ENCODE measurements around the gene SNX13.

The SNX13 gene, protein sequence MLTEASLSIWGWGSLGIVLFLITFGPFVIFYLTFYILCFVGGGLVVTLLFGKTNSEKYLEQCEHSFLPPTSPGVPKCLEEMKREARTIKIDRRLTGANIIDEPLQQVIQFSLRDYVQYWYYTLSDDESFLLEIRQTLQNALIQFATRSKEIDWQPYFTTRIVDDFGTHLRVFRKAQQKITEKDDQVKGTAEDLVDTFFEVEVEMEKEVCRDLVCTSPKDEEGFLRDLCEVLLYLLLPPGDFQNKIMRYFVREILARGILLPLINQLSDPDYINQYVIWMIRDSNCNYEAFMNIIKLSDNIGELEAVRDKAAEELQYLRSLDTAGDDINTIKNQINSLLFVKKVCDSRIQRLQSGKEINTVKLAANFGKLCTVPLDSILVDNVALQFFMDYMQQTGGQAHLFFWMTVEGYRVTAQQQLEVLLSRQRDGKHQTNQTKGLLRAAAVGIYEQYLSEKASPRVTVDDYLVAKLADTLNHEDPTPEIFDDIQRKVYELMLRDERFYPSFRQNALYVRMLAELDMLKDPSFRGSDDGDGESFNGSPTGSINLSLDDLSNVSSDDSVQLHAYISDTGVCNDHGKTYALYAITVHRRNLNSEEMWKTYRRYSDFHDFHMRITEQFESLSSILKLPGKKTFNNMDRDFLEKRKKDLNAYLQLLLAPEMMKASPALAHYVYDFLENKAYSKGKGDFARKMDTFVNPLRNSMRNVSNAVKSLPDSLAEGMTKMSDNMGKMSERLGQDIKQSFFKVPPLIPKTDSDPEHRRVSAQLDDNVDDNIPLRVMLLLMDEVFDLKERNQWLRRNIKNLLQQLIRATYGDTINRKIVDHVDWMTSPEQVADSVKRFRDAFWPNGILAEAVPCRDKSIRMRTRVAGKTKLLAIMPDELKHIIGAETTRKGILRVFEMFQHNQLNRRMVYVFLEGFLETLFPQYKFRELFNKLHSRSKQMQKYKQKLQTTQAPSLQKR

DNA sequence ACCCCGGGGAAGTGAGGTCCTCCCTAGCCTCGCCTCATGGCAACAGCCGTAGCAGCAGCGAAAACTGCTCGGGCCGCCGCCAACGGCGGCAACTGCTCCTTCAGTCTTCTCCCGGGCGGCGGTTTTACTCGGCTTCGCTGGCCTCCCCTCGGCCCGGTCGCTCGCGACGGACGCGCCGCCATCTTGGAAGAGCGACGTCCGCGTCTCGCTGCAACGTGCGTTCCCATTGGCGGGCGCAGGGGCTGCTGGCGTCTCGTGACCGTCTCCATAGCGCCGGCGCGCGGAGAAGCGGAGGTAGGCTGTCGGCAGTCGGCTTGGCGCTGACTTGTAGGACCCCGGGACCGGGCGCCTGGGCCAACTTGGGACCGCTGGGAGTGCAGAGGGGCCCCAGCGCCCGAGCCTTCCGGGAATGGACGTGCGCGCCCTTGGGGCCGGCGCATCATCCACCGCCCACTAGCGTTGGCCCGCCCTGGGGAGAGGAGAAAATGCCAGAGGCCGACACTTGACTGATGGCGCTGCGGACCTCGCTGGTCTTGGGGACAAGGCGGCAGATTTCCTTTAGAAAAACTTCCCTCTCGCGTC lies at the start of gene SNX13:
SNX13 (minus strand) TSS at position 193 of the 582 bp plus-strand sequence. CDS start 199 bp downstream, outside the sequence.
- peak; percentile 95 for DNase-seq (ENCODE audit: low spot score)

DNA sequence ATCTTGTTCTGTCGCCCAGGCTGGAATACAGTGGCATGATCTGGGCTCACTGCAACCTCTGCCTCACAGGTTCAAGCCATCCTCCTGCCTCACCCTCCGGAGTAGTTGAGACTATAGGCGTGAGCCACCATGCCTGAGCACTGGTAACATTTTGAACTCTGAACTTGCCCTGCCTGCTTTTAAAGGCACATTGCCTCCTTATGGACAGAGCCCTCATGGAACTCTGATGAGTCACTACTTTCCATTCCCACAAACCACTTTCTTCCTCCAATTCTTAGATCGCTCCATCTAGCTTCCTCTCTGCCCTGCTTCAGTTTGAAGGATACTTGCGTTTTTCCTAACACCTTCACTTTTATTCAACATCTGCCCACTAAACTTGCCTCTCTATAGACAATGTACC lies 49.3 kb upstream of the SNX13 start:
- DNase-seq (ENCODE audit: low spot score), result peak; percentile 22

DNA sequence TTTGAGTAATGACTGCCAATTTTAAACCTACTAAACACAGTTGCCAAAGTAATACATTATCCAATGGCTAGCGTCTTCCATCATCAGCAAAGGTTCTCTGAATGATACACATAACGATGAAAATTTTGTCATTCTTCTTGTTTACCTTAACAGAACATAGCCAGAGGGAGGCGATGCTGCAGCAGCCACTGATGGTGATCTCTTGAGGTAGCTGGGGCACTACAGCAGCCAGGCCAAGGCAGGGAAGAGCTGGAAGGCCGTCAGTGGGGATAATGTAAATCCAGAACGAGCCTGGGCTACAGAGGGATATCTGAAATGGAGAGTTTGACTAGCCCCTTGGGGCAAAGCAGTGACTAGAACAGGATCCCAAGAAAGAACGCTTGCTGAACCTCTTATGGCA lies 48.6 kb upstream of the SNX13 start:
- DNase-seq (ENCODE audit: low spot score), result no peak

DNA sequence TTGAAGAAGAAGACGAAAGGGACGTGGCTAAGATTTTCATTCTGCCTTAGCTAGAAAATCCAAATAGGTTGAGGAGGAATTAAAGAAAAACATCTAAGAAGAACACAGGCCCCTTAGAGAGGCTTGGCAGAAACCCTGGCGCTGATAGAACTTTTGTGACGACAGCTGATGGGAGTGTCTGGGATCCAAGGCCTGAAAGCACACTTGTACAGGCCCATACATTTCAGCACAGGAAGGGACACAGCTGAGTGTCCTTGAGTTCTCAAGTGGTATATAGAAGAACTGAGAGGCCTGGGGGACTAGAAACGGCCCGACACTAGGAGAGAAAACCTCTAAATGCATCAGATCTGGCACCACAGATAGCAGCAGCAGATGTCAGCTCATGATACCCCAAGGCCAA lies 47.8 kb upstream of the SNX13 start:
- DNase-seq (ENCODE audit: low spot score), result no peak

DNA sequence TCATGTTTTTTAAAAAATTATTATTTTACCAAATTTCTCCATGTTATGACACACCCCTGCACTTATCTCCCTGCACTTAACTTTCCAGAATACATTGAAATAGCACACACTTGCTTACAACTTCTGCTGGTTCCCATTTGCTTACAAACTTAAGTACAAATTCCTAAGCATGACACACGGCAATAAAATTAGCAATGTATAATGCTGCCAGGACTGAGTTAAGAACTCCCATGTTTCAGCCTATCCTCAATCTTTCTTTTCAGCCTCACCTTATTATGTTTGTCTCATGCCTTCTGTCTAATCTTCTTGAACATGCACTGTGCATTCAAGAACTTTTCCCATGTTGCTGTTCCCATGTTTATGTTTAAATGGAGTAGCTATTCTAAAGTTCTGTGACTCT lies 46.6 kb upstream of the SNX13 start:
- peak; percentile 62 for DNase-seq (ENCODE audit: low spot score)

DNA sequence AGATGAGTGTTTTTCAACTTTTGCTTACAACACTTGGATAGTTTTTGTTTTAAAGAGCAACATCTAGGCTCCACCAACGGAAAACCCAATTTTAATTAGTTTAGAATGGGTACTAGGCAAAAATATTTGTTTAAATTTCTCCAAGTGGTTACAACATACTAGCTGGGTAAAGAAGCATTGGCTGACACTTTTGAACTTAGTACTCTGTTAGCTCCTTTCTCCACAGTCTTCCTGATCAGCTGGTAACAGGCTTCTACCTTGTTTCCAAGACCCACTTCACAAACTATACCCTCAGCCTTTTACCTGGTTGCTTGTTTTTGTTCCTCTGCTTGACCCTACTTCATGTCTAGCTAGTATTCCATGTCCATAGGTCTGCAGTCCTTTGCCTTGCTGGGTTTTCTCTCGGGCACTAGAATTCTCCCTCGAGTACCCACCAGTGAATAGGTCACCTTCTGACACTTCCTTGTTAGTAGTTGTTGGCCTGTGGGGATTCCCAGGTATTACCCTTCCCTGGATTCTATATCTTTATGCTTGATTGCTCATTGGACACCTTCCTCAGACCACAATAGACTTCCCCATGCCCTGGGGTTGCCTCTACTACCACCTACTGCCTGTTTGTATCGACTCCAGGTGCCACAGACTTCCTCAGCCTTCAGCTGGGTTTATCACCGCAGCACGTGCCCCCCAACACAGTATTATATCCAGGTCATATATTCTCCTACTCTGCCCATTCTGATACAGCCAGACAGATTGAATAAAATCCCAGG lies 45.4 kb upstream of the SNX13 start:
- DNase-seq (ENCODE audit: low spot score), result no peak

DNA sequence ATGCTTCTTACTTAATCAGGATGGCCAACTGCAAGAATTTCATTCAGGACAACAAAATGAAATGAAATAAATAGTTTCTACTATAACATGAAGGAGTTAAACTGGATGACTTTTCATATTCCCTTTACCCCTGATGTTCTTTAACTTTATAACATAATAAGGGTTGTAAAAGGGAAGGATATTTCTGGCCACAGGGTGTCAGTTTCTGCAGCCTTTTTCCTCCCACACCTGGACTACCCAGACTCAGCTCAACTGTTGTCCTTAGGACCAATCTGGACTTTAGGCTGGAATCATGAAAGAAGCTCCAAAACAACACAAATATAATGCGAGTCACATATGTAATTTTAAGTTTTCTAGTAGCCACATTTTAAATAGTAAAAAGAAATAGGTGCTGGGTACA lies 44.0 kb upstream of the SNX13 start:
- DNase-seq (ENCODE audit: low spot score), result no peak

DNA sequence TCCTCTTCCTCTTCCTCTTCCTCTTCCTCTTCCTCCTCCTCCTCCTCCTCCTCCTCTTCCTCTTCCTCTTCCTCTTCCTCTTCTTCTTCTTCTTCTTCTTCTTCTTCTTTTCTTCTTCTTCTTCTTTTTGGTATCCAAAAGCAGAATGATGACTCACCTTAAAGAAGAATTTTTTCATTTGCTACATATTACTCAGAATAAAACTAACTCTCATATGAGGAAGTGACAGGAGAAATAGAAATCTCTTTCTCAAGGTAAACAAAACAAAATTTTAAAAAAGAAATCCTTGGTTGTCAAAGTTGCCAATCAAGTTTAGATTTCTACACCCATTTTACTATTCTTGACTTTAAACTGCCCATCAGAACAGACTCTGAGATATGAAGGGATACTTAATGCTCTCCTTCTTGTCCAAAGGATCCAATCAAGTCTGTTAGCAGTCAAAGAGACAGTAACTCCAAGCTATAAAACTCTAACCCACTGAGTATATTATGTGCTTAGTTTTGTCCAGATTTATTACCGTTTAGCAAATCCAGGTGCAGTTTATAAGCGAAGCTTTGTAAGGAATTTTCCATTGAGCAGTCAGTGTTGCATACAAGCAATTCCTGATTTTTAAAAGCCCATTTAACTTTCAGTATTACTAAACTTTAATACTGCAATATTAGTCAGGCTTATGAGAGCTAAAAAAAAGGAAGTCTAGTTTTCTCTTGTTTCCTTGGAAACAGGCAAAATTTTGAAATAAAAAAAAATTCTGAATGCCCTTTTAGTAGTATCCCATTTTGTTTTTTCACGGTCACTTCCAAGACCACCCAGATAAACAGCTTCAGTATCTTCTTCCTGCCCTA lies 43.1 kb upstream of the SNX13 start:
- DNase-seq (ENCODE audit: low spot score), result no peak

DNA sequence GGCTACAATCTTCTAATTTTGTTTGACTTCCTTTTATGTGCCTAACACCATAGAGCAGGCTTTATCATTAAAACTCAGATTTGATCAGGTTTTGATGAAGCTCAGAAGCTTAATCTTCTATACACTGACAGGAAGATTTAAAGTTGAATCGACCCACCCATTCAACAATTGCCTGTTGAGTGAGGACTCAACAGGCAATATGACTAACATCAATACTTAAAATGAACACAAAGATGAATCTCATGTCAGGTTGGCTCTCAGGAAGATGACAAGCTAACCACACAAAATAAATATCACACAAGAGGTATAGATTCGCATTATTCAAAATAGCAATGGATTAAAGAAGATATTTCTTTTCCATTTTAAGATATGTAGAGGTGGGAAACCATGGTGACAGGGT lies 36.7 kb upstream of the SNX13 start:
- no peak for DNase-seq (ENCODE audit: low spot score)

DNA sequence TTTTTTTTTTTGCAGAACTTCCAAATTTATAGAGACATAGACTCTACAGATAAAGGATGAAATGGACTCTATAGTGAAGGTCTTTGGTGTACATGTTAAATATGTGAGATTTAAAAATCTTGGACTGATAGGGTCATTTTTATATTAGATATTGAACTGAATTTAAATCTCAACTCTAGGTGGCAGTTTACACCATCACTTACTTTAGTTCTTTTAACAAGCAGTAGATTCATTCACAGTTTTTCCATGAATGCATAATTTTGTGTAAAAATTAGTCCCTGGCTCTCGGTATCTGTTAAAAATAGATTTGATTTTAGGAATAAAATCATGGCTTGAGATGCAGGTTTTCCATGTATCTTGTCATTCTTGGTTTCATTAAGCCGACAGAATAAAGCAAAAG lies 31.1 kb upstream of the SNX13 start:
- DNase-seq (ENCODE audit: low spot score), result peak; percentile 5

DNA sequence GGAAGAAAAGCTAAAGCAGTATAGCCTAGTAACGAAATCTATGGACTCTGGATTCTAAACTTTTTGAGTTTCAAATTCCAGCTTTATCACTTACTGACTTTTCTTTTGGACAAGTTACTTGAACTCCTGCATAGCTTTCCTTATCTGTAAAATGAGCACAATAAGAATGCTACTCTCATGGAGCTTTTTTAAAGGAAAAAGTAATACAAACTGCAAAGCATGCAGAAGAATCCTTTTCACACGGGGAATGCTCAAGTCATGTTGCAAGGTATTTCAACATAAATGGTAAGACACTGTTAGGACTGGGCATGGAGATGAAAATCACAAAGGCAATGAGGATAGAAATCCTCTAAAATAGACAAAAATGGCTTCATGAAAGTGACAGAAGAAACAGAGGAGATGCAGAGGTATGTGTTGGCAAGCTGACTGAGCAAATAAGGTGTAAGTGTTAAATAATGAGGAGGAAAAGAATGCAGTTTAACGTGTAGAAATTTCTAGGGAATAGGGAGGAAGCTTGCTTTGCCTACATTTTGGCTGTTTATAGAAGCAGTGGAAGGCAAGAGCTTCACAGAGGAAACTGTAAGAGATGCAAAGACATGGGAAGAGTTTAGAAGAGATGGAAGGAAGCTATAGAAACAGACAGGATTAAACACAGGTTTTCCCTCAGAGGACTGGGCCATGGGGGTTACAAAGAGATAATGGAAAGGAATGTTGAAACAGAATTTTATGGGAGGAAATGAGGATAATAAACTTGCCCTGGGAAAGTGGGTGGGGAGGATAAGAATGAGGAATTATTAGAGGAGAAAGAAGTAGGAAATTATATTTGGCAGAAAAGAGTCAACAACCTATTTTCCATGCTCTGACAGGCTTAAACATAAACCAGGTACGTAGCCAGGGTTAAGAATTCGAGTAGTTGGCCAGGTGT lies 28.8 kb upstream of the SNX13 start:
- DNase-seq (ENCODE audit: low spot score), result no peak

DNA sequence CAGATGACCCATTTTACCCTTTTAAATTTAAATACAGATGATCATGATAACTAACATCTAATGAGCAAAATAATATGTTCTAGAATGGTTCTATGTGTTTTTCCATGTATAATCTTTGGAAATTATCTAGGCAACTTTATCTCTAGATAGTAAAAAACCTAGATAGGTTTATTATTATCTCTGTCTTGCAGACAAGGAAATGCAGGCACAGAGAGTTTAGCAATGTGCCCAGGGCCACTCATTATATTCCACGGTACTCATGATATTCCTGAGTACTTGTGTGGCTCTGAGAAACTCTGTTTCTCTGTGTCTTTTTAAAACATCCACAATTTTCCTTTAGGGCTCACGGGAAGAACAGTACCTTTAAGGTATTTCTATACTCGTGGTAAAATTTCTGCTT lies 26.4 kb upstream of the SNX13 start:
- DNase-seq (ENCODE audit: low spot score), result no peak

DNA sequence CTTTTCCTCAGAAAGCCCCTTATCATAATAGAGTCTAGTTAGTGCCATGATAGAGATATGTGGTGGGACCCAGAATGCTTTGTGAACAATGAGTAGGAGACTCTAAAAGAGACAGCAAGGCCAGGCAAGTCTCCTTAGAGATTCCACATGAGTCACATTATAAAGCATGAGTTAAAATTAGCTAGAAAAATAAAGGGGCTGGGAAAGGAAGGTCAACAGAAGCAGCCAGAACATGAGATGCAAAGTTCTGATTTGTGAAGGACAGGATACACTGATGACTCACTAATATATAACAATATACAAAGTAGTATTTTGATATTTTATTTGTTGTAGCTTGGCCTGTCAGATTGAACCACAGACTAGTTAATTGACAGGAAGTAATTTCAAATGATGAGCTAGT lies 25.3 kb upstream of the SNX13 start:
- peak; percentile 7 for DNase-seq (ENCODE audit: low spot score)

DNA sequence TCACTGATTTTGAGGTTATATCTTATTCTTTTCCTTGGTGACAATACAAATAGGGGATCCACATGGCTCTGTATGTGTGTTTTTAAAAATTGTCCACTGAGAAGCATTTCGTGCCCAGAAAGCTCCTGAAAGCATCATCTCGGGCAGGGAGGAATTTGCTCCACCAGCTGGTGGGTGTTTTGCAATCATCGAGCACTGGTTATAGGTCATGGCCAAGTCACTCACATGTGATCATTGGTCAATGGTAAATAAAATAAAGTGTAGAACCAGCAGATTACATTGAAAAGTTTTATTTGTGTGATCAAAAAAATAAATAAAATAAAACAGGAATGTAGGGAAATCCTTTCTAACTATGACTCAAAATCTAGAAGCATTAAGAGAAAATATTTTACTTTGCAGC lies 23.0 kb upstream of the SNX13 start:
- peak; percentile 57 for DNase-seq (ENCODE audit: low spot score)

DNA sequence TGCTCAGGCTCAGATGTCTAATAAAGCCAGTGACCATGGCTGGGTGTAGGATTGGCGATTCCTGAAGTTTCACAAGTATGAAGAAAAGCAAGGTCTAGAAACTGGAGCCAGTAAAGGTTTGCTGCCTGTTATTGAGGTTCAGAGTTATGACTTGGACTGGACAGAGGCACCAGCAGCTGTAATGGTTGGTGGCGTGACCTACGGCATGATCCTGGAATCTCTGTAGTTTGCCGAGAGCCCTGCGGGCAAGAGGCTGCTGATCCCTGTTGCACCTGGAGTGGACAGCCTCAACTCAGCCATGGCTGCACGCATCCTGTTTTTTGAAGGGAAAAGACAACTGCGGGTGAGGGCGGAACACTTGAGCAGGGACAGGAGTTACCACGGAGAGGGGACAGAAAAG lies 22.4 kb upstream of the SNX13 start:
- DNase-seq (ENCODE audit: low spot score), result no peak

DNA sequence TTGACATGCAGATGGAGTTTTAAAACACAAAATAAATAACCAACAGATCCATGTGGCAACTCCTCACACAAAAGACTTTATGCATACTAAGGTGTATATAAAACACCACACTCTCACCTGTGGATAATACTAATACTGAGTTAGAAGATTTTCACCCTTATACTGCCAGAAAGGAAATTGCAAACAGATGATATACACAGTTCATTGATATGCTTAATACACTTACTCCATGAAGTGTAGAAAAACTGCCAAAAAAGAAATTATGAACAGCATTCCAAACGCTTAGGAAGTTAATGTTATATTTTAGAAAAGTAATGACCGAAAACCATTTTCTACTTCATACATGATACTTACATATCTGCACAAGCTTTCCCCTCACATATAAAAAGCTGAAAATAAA lies 17.6 kb upstream of the SNX13 start:
- no peak for DNase-seq (ENCODE audit: low spot score)

DNA sequence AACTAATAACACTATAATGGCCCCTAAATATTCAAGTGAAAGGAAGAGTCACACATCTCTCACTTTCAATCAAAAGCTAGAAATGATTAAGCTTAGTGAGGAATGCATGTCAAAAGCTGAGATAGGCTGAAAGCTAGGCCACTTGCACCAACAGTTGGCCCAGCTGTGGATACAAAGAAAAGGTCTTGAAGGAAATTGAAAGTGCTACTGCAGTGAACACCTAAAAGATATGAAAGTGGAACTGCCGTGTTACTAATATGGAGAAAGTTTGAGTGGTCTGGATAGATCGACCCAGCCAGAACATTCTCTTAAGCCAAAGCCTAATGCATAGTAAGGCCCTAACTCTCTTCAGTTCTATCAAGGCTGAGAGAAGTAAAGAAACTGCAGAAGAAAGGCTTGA lies 12.1 kb upstream of the SNX13 start:
- DNase-seq (ENCODE audit: low spot score), result no peak

DNA sequence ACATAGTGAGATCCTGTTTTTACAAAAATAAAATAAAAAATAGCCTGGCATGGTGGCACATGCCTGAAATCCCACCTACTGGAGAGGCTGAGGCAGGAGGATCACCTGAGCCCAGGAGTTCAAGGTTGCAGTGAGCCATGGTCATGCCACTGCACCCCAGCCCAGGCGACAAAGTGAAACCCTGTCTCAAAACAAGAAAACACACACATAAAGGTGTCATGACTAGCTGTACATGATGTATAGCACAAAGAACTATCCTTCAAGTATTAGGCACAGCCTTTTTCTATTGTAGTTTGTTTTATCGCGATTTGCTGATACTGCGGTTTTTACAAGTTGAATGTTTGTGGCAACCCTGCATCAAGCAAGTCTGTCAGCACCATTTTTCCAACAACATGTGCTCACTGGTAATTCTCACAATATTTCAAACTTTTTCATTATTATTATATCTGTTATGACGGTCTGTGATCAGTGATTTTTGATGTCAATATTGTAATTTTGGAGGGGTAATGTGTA lies 11.5 kb upstream of the SNX13 start:
- no peak for DNase-seq (ENCODE audit: low spot score)

DNA sequence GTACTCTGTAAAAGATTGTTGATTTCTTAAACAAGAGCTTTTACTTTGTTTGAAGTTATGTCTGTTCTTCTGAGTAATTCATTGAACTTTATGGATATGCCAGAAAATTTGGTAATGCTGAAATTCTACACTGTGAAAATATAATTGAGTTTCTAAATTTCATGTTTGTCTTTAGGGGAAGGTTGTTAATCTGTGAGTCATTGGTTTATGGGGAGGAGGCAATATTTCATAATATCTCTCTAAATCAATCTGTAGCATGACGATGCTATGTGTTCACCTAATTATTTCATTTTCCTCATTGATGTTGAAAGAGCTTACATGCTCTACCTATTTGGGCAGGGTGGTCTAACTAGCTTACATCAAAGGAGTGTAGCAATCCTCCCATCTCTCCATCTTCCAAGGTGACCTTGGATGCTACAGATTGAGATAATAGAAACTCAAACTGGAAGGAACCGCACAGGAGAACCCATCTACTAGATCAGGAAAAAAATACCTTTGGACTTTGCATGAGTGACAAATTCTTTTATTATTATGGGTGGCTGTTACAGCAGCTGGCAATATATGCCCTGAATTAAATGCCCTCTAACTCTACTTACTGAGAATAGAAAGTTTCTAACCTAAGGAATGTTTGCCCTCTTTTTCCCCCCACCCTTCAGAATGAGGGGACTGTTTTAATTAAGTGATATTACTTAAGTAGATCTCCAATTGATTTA lies 8.4 kb upstream of the SNX13 start:
- peak; percentile 6 for DNase-seq (ENCODE audit: low spot score)
